Stimulated activated effector memory CD8-positive, alpha-beta T cell treated with anti-CD3 and anti-CD28 coated beads, Interleukin-12 subunit alpha, Interleukin-12 subunit beta, amount 100 ng/mL, for 72 hours (primary cell): Measurements from ENCODE around the gene SVIP.
A peak's percentile ranks its signal among the peaks of the same experiment; 100 is the strongest.

Experiments used
- ATAC-seq: fragments of 150-1000 bp; cut with Tn5 transposase; 2 replicates; pipeline ENCODE4 v1.10.0; 2021
- DNase-seq, 2 donors: peaks; one replicate each; pipeline ENCODE4 v3.0.0; 2021 to 2022; ENCODE audit warnings: low spot score in 2 of 2
- H3K27ac Mint-ChIP-seq: one replicate; pipeline ENCODE4 v1.8.0; 2022; ENCODE audit warnings: mild to moderate bottlenecking, mixed read lengths
- H3K36me3 Mint-ChIP-seq: one replicate; pipeline ENCODE4 v1.8.0; 2022; ENCODE audit warnings: mild to moderate bottlenecking, mixed read lengths
- H3K4me1 Mint-ChIP-seq: one replicate; pipeline ENCODE4 v1.8.0; 2022; ENCODE audit warnings: mixed read lengths
- H3K4me3 Mint-ChIP-seq: one replicate; pipeline ENCODE4 v1.8.0; 2022; ENCODE audit warnings: mild to moderate bottlenecking, mixed read lengths
- H3K9me3 Mint-ChIP-seq: one replicate; pipeline ENCODE4 v1.8.0; 2022; ENCODE audit warnings: mixed read lengths

The SVIP gene

GRCh38 chr11:22807855-22808570 lies 21.6 kb downstream of the SVIP start:
- Mint-ChIP-seq H3K4me1 (no peaks in the 10 kb centered on the region), H3K9me3 (peaks cover 3% of the 10 kb centered on the region), H3K27ac (no peak overlapping the region), H3K4me3 (no peak overlapping the region), H3K36me3 (no peaks in the 10 kb centered on the region)
- ATAC-seq = no peak
- no peak for DNase-seq

GRCh38 chr11:22807391-22807790 lies 22.2 kb downstream of the SVIP start:
- ATAC-seq (no peak), DNase-seq (no peak)
- H3K9me3 Mint-ChIP-seq = peaks cover 3% of the 10 kb centered on the region
- H3K27ac Mint-ChIP-seq = no peak overlapping the region
- no peaks in the 10 kb centered on the region for H3K36me3 Mint-ChIP-seq
- no peaks in the 10 kb centered on the region for H3K4me1 Mint-ChIP-seq
- no peak overlapping the region for H3K4me3 Mint-ChIP-seq

- no peak overlapping the region for H3K27ac Mint-ChIP-seq
- H3K4me1 Mint-ChIP-seq = no peaks in the 10 kb centered on the region
- H3K36me3 Mint-ChIP-seq = no peaks in the 10 kb centered on the region
- no peak overlapping the region for H3K4me3 Mint-ChIP-seq
- no peak for DNase-seq
- no peaks in the 10 kb centered on the region for H3K9me3 Mint-ChIP-seq
- ATAC-seq = no peak
These were observed 26.7 kb downstream of the SVIP start for GRCh38 chr11:22802861-22803260.

- H3K4me1 Mint-ChIP-seq = no peaks in the 10 kb centered on the region
- DNase-seq (no peak), ATAC-seq (no peak)
- no peaks in the 10 kb centered on the region for H3K9me3 Mint-ChIP-seq
- no peaks in the 10 kb centered on the region for H3K36me3 Mint-ChIP-seq
- no peak overlapping the region for H3K4me3 Mint-ChIP-seq
- H3K27ac Mint-ChIP-seq = no peak overlapping the region
These were observed 29.1 kb downstream of the SVIP start for GRCh38 chr11:22800482-22800881.

- Mint-ChIP-seq H3K4me1 (no peaks in the 10 kb centered on the region), H3K4me3 (no peak overlapping the region), H3K27ac (no peak overlapping the region), H3K9me3 (no peaks in the 10 kb centered on the region), H3K36me3 (no peaks in the 10 kb centered on the region)
- no peak for DNase-seq
- ATAC-seq = no peak
These were observed 30.7 kb downstream of the SVIP start for GRCh38 chr11:22798901-22799300.

- H3K9me3 Mint-ChIP-seq = no peaks in the 10 kb centered on the region
- H3K27ac Mint-ChIP-seq = no peak overlapping the region
- no peaks in the 10 kb centered on the region for H3K4me1 Mint-ChIP-seq
- ATAC-seq = no peak
- H3K4me3 Mint-ChIP-seq = no peak overlapping the region
- no peaks in the 10 kb centered on the region for H3K36me3 Mint-ChIP-seq
- DNase-seq = no peak
These were observed 32.6 kb downstream of the SVIP start for GRCh38 chr11:22797047-22797446.

- DNase-seq (no peak), ATAC-seq (no peak)
- no peaks in the 10 kb centered on the region for H3K36me3 Mint-ChIP-seq
- no peaks in the 10 kb centered on the region for H3K9me3 Mint-ChIP-seq
- H3K4me3 Mint-ChIP-seq = no peak overlapping the region
- H3K27ac Mint-ChIP-seq = no peak overlapping the region
- H3K4me1 Mint-ChIP-seq = no peaks in the 10 kb centered on the region
These were observed 33.7 kb downstream of the SVIP start for GRCh38 chr11:22795914-22796313.

- peak; percentile 80 for ATAC-seq
- Mint-ChIP-seq H3K4me3 (no peak overlapping the region), H3K9me3 (no peaks in the 10 kb centered on the region), H3K27ac (no peak overlapping the region), H3K4me1 (no peaks in the 10 kb centered on the region), H3K36me3 (no peaks in the 10 kb centered on the region)
- DNase-seq = no peak
These were observed 37.1 kb downstream of the SVIP start for GRCh38 chr11:22792497-22792896.

GRCh38 chr11:22787551-22788162 lies 41.9 kb downstream of the SVIP start:
- Mint-ChIP-seq H3K36me3 (no peaks in the 10 kb centered on the region), H3K27ac (no peak overlapping the region), H3K9me3 (no peaks in the 10 kb centered on the region), H3K4me1 (no peaks in the 10 kb centered on the region), H3K4me3 (no peak overlapping the region)
- ATAC-seq (peak; percentile 51), DNase-seq (no peak)

- no peaks in the 10 kb centered on the region for H3K36me3 Mint-ChIP-seq
- no peak overlapping the region for H3K27ac Mint-ChIP-seq
- ATAC-seq (no peak), DNase-seq (no peak)
- H3K9me3 Mint-ChIP-seq = no peaks in the 10 kb centered on the region
- no peak overlapping the region for H3K4me3 Mint-ChIP-seq
- no peaks in the 10 kb centered on the region for H3K4me1 Mint-ChIP-seq
These were observed 42.5 kb downstream of the SVIP start for GRCh38 chr11:22787055-22787454.

- DNase-seq = no peak
- no peak overlapping the region for H3K4me3 Mint-ChIP-seq
- H3K4me1 Mint-ChIP-seq = no peaks in the 10 kb centered on the region
- H3K27ac Mint-ChIP-seq = no peak overlapping the region
- no peaks in the 10 kb centered on the region for H3K9me3 Mint-ChIP-seq
- ATAC-seq = no peak
- no peaks in the 10 kb centered on the region for H3K36me3 Mint-ChIP-seq
These were observed 43.1 kb downstream of the SVIP start for GRCh38 chr11:22786475-22786874.

GRCh38 chr11:22785251-22785650 lies 44.4 kb downstream of the SVIP start:
- ATAC-seq (no peak), DNase-seq (no peak)
- Mint-ChIP-seq H3K4me3 (no peak overlapping the region), H3K4me1 (no peaks in the 10 kb centered on the region), H3K36me3 (no peaks in the 10 kb centered on the region), H3K9me3 (no peaks in the 10 kb centered on the region), H3K27ac (no peak overlapping the region)

GRCh38 chr11:22780952-22781593 lies 48.5 kb downstream of the SVIP start:
- Mint-ChIP-seq H3K4me3 (no peak overlapping the region), H3K36me3 (no peaks in the 10 kb centered on the region), H3K27ac (peak overlapping the region; percentile 46), H3K4me1 (no peaks in the 10 kb centered on the region), H3K9me3 (no peaks in the 10 kb centered on the region)
- ATAC-seq (peak; percentile 48), DNase-seq (no peak)

- ATAC-seq = no peak
- H3K4me1 Mint-ChIP-seq = peaks cover 2% of the 10 kb centered on the region
- DNase-seq = no peak
- H3K36me3 Mint-ChIP-seq = no peaks in the 10 kb centered on the region
- H3K4me3 Mint-ChIP-seq = no peak overlapping the region
- no peak overlapping the region for H3K27ac Mint-ChIP-seq
- H3K9me3 Mint-ChIP-seq = no peaks in the 10 kb centered on the region
These were observed 49.8 kb downstream of the SVIP start for GRCh38 chr11:22779850-22780249.

- Mint-ChIP-seq H3K4me3 (no peak overlapping the region), H3K27ac (no peak overlapping the region), H3K9me3 (no peaks in the 10 kb centered on the region), H3K4me1 (peaks cover 6% of the 10 kb centered on the region), H3K36me3 (no peaks in the 10 kb centered on the region)
- ATAC-seq (no peak), DNase-seq (no peak)
These were observed 51.0 kb downstream of the SVIP start for GRCh38 chr11:22778642-22779041.

- no peak overlapping the region for H3K4me3 Mint-ChIP-seq
- H3K9me3 Mint-ChIP-seq = no peaks in the 10 kb centered on the region
- no peak overlapping the region for H3K27ac Mint-ChIP-seq
- no peaks in the 10 kb centered on the region for H3K36me3 Mint-ChIP-seq
- DNase-seq (no peak), ATAC-seq (no peak)
- H3K4me1 Mint-ChIP-seq = peaks cover 6% of the 10 kb centered on the region
These were observed 54.4 kb downstream of the SVIP start for GRCh38 chr11:22775248-22775647.
